Brain microvascular endothelial cell (primary cell): ENCODE measurements around the gene SSRP1.
"Not testable (repeated sequence)": the region's sequence is repeated elsewhere in the genome, so short reads cannot be mapped to it uniquely, and the experiment has no call there.

Source experiments
- DNase-seq: peaks from one replicate; pipeline ENCODE4 v3.0.0-alpha.2; 2020
- H3K27ac ChIP-seq: fragments of 250-450 bp; sonication (Bioruptor Pico); 2 replicates; pipeline ENCODE4 v1.5.1; 2020; ENCODE audit warnings: mild to moderate bottlenecking, moderate library complexity
- H3K27me3 ChIP-seq: fragments of 250-450 bp; sonication (Bioruptor Pico); replicated peaks from 2 replicates; pipeline ENCODE4 v1.5.1; 2020; ENCODE audit warnings: mild to moderate bottlenecking
- H3K36me3 ChIP-seq: fragments of 250-450 bp; sonication (Bioruptor Pico); replicated peaks from 2 replicates; pipeline ENCODE4 v1.5.1; 2020; ENCODE audit warnings: mild to moderate bottlenecking
- H3K4me3 ChIP-seq: 2 replicates; pipeline ENCODE4 v1.5.1; 2011; ENCODE audit warnings: low read depth, mild to moderate bottlenecking, control low read depth, low read length, moderate library complexity
- CTCF ChIP-seq: IDR thresholded peaks from 2 replicates; pipeline ENCODE4 v1.5.1; 2011; ENCODE audit warnings: low read depth, mild to moderate bottlenecking, moderate library complexity, low read length, control low read depth, inconsistent platforms; ENCODE audit errors: missing control alignments
- in situ Hi-C: cut with HindIII; loops from 2 replicates; pipeline ENCODE4 v1.10.0; 2017; ENCODE audit warnings: low sequenced_read_pairs, low pct_ligation_motif_present

SSRP1 gene

GRCh38 chr11:57361926-57362325 is 26.2 kb upstream of the SSRP1 start:
- no peak for TF ChIP-seq CTCF
- in situ Hi-C loops, result no loop called here
- no peak overlapping the region for H3K4me3 ChIP-seq
- no peak overlapping the region for H3K27ac ChIP-seq
- H3K36me3 ChIP-seq, result no peaks in the 10 kb centered on the region
- no peaks in the 10 kb centered on the region for H3K27me3 ChIP-seq
- DNase-seq, result no peak

- H3K4me3 ChIP-seq, H3K27ac ChIP-seq, DNase-seq, in situ Hi-C loops, H3K27me3 ChIP-seq, H3K36me3 ChIP-seq: not testable (repeated sequence)
These were observed 25.7 kb upstream of the SSRP1 start for GRCh38 chr11:57361420-57361819.

GRCh38 chr11:57360991-57361390 is 25.3 kb upstream of the SSRP1 start:
- DNase-seq, result no peak
- H3K27me3 ChIP-seq, result no peaks in the 10 kb centered on the region
- no peak for TF ChIP-seq CTCF
- in situ Hi-C loops, result no loop called here
- H3K36me3 ChIP-seq, result no peaks in the 10 kb centered on the region
- H3K4me3 ChIP-seq, result no peak overlapping the region
- no peak overlapping the region for H3K27ac ChIP-seq

- H3K27me3 ChIP-seq, result no peaks in the 10 kb centered on the region
- H3K4me3 ChIP-seq, result no peak overlapping the region
- no peak for DNase-seq
- H3K27ac ChIP-seq, result no peak overlapping the region
- no peak for TF ChIP-seq CTCF
- H3K36me3 ChIP-seq, result no peaks in the 10 kb centered on the region
- in situ Hi-C loops, result no loop called here
These were observed 24.4 kb upstream of the SSRP1 start for GRCh38 chr11:57359896-57360690.

- no peak for DNase-seq
- no peak for TF ChIP-seq CTCF
- in situ Hi-C loops, result no loop called here
- H3K27me3 ChIP-seq, result no peaks in the 10 kb centered on the region
- H3K36me3 ChIP-seq, result no peaks in the 10 kb centered on the region
- no peak overlapping the region for H3K27ac ChIP-seq
- no peak overlapping the region for H3K4me3 ChIP-seq
These were observed 23.7 kb upstream of the SSRP1 start for GRCh38 chr11:57359396-57359795.

GRCh38 chr11:57358991-57359390 is 23.3 kb upstream of the SSRP1 start:
- no peaks in the 10 kb centered on the region for H3K27me3 ChIP-seq
- in situ Hi-C loops, result no loop called here
- no peak overlapping the region for H3K27ac ChIP-seq
- no peak for DNase-seq
- no peak overlapping the region for H3K4me3 ChIP-seq
- H3K36me3 ChIP-seq, result no peaks in the 10 kb centered on the region
- no peak for TF ChIP-seq CTCF
